ENCODE data around the gene P4HTM.

Gene P4HTM

GRCh38 chr3:48979451-48979850, 10.6 kb upstream of the P4HTM start:
- Histone ChIP-seq H3K36me3 (ENCODE audit: insufficient read depth) (no peaks in the 10 kb centered on the region), H3K4me2 (no peak overlapping the region), H3K4me3 (IDR thresholded peaks at IDR 0.05; ENCODE audit: insufficient read depth, low read depth, low read length) (no peak overlapping the region), H3K27me3 (ENCODE audit: insufficient read depth, low read depth) (no peaks in the 10 kb centered on the region), H3K4me1 (ENCODE audit: low read depth, poor library complexity, severe bottlenecking) (peaks cover under 1% of the 10 kb centered on the region), H3K79me2 (ENCODE audit: insufficient read depth, low read depth) (no peaks in the 10 kb centered on the region), H3K27ac (no peak overlapping the region), H2AFZ (ENCODE audit: low read depth) (no peak overlapping the region), H4K20me1 (ENCODE audit: insufficient read depth) (no peaks in the 10 kb centered on the region), H3K9ac (no peak overlapping the region)
- no peak for TF ChIP-seq CTCF (conservative IDR thresholded peaks at IDR 0.05; ENCODE audit: low read depth, low read length)

- no peak overlapping the region for H3K9ac ChIP-seq
- H2AFZ ChIP-seq (ENCODE audit: low read depth): no peak overlapping the region
- no peaks in the 10 kb centered on the region for H3K36me3 ChIP-seq (ENCODE audit: insufficient read depth)
- no peak overlapping the region for H3K27ac ChIP-seq
- no peak overlapping the region for H3K4me3 ChIP-seq (IDR thresholded peaks at IDR 0.05; ENCODE audit: insufficient read depth, low read depth, low read length)
- no peaks in the 10 kb centered on the region for H3K79me2 ChIP-seq (ENCODE audit: insufficient read depth, low read depth)
- H4K20me1 ChIP-seq (ENCODE audit: insufficient read depth): no peaks in the 10 kb centered on the region
- H3K4me2 ChIP-seq: no peak overlapping the region
- no peaks in the 10 kb centered on the region for H3K27me3 ChIP-seq (ENCODE audit: insufficient read depth, low read depth)
- no peaks in the 10 kb centered on the region for H3K4me1 ChIP-seq (ENCODE audit: low read depth, poor library complexity, severe bottlenecking)
- no peak for TF ChIP-seq CTCF (conservative IDR thresholded peaks at IDR 0.05; ENCODE audit: low read depth, low read length)
Measured at GRCh38 chr3:48980295-48980694, 9.7 kb upstream of the P4HTM start.

GRCh38 chr3:48982016-48982415, 8.0 kb upstream of the P4HTM start:
- Histone ChIP-seq H4K20me1 (ENCODE audit: insufficient read depth) (no peaks in the 10 kb centered on the region), H3K27me3 (ENCODE audit: insufficient read depth, low read depth) (no peaks in the 10 kb centered on the region), H3K9ac (no peak overlapping the region), H2AFZ (ENCODE audit: low read depth) (no peak overlapping the region), H3K27ac (no peak overlapping the region), H3K4me1 (ENCODE audit: low read depth, poor library complexity, severe bottlenecking) (no peaks in the 10 kb centered on the region), H3K36me3 (ENCODE audit: insufficient read depth) (no peaks in the 10 kb centered on the region), H3K79me2 (ENCODE audit: insufficient read depth, low read depth) (no peaks in the 10 kb centered on the region), H3K4me2 (no peak overlapping the region), H3K4me3 (IDR thresholded peaks at IDR 0.05; ENCODE audit: insufficient read depth, low read depth, low read length) (no peak overlapping the region)
- TF ChIP-seq CTCF (conservative IDR thresholded peaks at IDR 0.05; ENCODE audit: low read depth, low read length): no peak

GRCh38 chr3:48982686-48983085, 7.4 kb upstream of the P4HTM start:
- no peaks in the 10 kb centered on the region for H3K27me3 ChIP-seq (ENCODE audit: insufficient read depth, low read depth)
- H3K79me2 ChIP-seq (ENCODE audit: insufficient read depth, low read depth): no peaks in the 10 kb centered on the region
- H4K20me1 ChIP-seq (ENCODE audit: insufficient read depth): no peaks in the 10 kb centered on the region
- peaks cover 3% of the 10 kb centered on the region for H3K4me1 ChIP-seq (ENCODE audit: low read depth, poor library complexity, severe bottlenecking)
- H3K4me3 ChIP-seq (IDR thresholded peaks at IDR 0.05; ENCODE audit: insufficient read depth, low read depth, low read length): no peak overlapping the region
- H3K36me3 ChIP-seq (ENCODE audit: insufficient read depth): no peaks in the 10 kb centered on the region
- no peak overlapping the region for H2AFZ ChIP-seq (ENCODE audit: low read depth)
- no peak overlapping the region for H3K9ac ChIP-seq
- no peak for TF ChIP-seq CTCF (conservative IDR thresholded peaks at IDR 0.05; ENCODE audit: low read depth, low read length)
- no peak overlapping the region for H3K4me2 ChIP-seq
- H3K27ac ChIP-seq: no peak overlapping the region

GRCh38 chr3:48983096-48983495, 6.9 kb upstream of the P4HTM start:
- Histone ChIP-seq H3K79me2 (ENCODE audit: insufficient read depth, low read depth) (no peaks in the 10 kb centered on the region), H2AFZ (ENCODE audit: low read depth) (no peak overlapping the region), H3K4me3 (IDR thresholded peaks at IDR 0.05; ENCODE audit: insufficient read depth, low read depth, low read length) (no peak overlapping the region), H3K9ac (no peak overlapping the region), H4K20me1 (ENCODE audit: insufficient read depth) (no peaks in the 10 kb centered on the region), H3K4me2 (no peak overlapping the region), H3K27me3 (ENCODE audit: insufficient read depth, low read depth) (no peaks in the 10 kb centered on the region), H3K36me3 (ENCODE audit: insufficient read depth) (no peaks in the 10 kb centered on the region), H3K4me1 (ENCODE audit: low read depth, poor library complexity, severe bottlenecking) (peaks cover 7% of the 10 kb centered on the region), H3K27ac (no peak overlapping the region)
- TF ChIP-seq CTCF (conservative IDR thresholded peaks at IDR 0.05; ENCODE audit: low read depth, low read length): no peak
